Stimulated activated CD4-positive, alpha-beta T cell treated with anti-CD3 and anti-CD28 coated beads, Interleukin-4, amount 100 ng/mL, for 24 hours (primary cell): ENCODE data around the gene SLC12A7.

Experiments
- DNase-seq: peaks from one replicate; pipeline ENCODE4 v3.0.0-alpha.2; 2020

The SLC12A7 gene

GRCh38 chr5:1124205-1125029 lies 12.6 kb upstream of the SLC12A7 start:
- no peak for DNase-seq

GRCh38 chr5:1123418-1124147 lies 11.7 kb upstream of the SLC12A7 start:
- no peak for DNase-seq

GRCh38 chr5:1122511-1123294 lies 10.8 kb upstream of the SLC12A7 start:
- no peak for DNase-seq

GRCh38 chr5:1121891-1122290 lies 10.0 kb upstream of the SLC12A7 start:
- no peak for DNase-seq

- no peak for DNase-seq
These were observed 9.2 kb upstream of the SLC12A7 start for GRCh38 chr5:1121044-1121443.

GRCh38 chr5:1120236-1120999 lies 8.6 kb upstream of the SLC12A7 start:
- DNase-seq = no peak

GRCh38 chr5:1119312-1119831 lies 7.5 kb upstream of the SLC12A7 start:
- DNase-seq = no peak

GRCh38 chr5:1118738-1119137 lies 6.9 kb upstream of the SLC12A7 start:
- DNase-seq = no peak

GRCh38 chr5:1118231-1118698 lies 6.4 kb upstream of the SLC12A7 start:
- no peak for DNase-seq

- DNase-seq = no peak
These were observed 5.1 kb upstream of the SLC12A7 start for GRCh38 chr5:1116977-1117376.

- no peak for DNase-seq
These were observed 4.4 kb upstream of the SLC12A7 start for GRCh38 chr5:1116109-1116740.

GRCh38 chr5:1115123-1115815 lies 3.4 kb upstream of the SLC12A7 start:
- no peak for DNase-seq

- DNase-seq = no peak
These were observed 2.1 kb upstream of the SLC12A7 start for GRCh38 chr5:1113805-1114586.

GRCh38 chr5:1113332-1113690 lies 1.4 kb upstream of the SLC12A7 start:
- DNase-seq = no peak

- DNase-seq = no peak
These were observed 901 bp upstream of the SLC12A7 start for GRCh38 chr5:1112596-1113331.

GRCh38 chr5:1111241-1111726 lies 579 bp downstream of the SLC12A7 start:
- DNase-seq = no peak

GRCh38 chr5:1110307-1111240 lies 1.3 kb downstream of the SLC12A7 start:
- no peak for DNase-seq
